SK-N-SH (cell line): ENCODE measurements around the gene TMEM179. TPM values are rescaled to one million over a fixed set of nuclear protein-coding genes. Genes with fewer than 3 reads are reported as not detected.

Experiments
- CTCF ChIA-PET: fragments of 300-600, 350-600 bp; formaldehyde crosslinking; extraction: SDS; loops from one replicate; lab custom pipeline; 2021; lab: Yijun Ruan, JAX
- POLR2A ChIA-PET: fragments of 350-600 bp; sonication (Branson Sonifier 250); formaldehyde crosslinking; extraction: SDS; loops from one replicate; lab custom pipeline; 2020; ENCODE audit warnings: antibody characterized with exemption, inconsistent platforms; lab: Yijun Ruan, JAX
- DNase-seq: peaks from one replicate; pipeline ENCODE4 v3.0.0; 2012
- H2AFZ ChIP-seq: fragments of 200-600 bp; sonication (generic); 2 replicates; pipeline ENCODE4 v1.8.1; 2016; ENCODE audit warnings: antibody characterized with exemption, mild to moderate bottlenecking, low read depth
- H3F3A ChIP-seq: fragments of 200-600 bp; sonication (generic); replicated peaks from 2 replicates; pipeline ENCODE3; 2016; ENCODE audit warnings: antibody characterized with exemption, mild to moderate bottlenecking; ENCODE audit not compliant: insufficient read depth
- H3K27ac ChIP-seq, 2 experiments: fragments of 200-500 bp in 1 of 2; fragments of 200-600 bp in 1 of 2; sonication (Bioruptor generic) in 1 of 2; sonication (generic), shearing (Covaris generic) in 1 of 2; 2 replicates each; pipeline versions ENCODE4 v1.5.1 to v1.6.1; 2014 to 2016; ENCODE audit warnings: low read depth in 2 of 2, inconsistent platforms in 1 of 2, low read length in 1 of 2, mild to moderate bottlenecking in 1 of 2, mixed read lengths in 1 of 2
- H3K27me3 ChIP-seq: fragments of 200-600 bp; sonication (generic), shearing (Covaris generic); 2 replicates; pipeline ENCODE4 v1.6.1; 2016; ENCODE audit warnings: mixed run types; ENCODE audit not compliant: insufficient read depth
- H3K36me3 ChIP-seq, 2 experiments: fragments of 200-500 bp in 1 of 2; fragments of 200-600 bp in 1 of 2; sonication (Bioruptor generic) in 1 of 2; sonication (generic) in 1 of 2; replicated peaks in 1 of 2; 2 replicates each; pipeline versions ENCODE3 to v1.5.1; 2014 to 2016; ENCODE audit warnings: low read length in 1 of 2, mild to moderate bottlenecking in 1 of 2; ENCODE audit not compliant: insufficient read depth in 2 of 2, control insufficient read depth in 1 of 2
- H3K4me1 ChIP-seq, 2 experiments: fragments of 200-500 bp in 1 of 2; fragments of 200-600 bp in 1 of 2; sonication (Bioruptor generic) in 1 of 2; sonication (generic), shearing (Covaris generic) in 1 of 2; 2 replicates each; pipeline versions ENCODE4 v1.5.1 to v1.6.1; 2014 to 2016; ENCODE audit warnings: low read depth in 1 of 2, low read length in 1 of 2, mixed run types in 1 of 2; ENCODE audit not compliant: insufficient read depth in 2 of 2, control insufficient read depth in 1 of 2
- H3K4me2 ChIP-seq: fragments of 200-600 bp; sonication (generic), shearing (Covaris generic); 2 replicates; pipeline ENCODE4 v1.6.1; 2017; ENCODE audit warnings: mixed run types
- H3K4me3 ChIP-seq, 2 experiments: fragments of 200-500 bp in 1 of 2; fragments of 200-600 bp in 1 of 2; sonication (Bioruptor generic) in 1 of 2; sonication (generic), shearing (Covaris generic) in 1 of 2; 2 replicates each; pipeline versions ENCODE4 v1.5.1 to v1.8.1; 2014 to 2016; ENCODE audit warnings: low read depth in 2 of 2, inconsistent platforms in 1 of 2, low read length in 1 of 2, mild to moderate bottlenecking in 1 of 2, mixed read lengths in 1 of 2, moderate library complexity in 1 of 2
- H3K79me2 ChIP-seq: fragments of 200-600 bp; sonication (generic); 2 replicates; pipeline ENCODE4 v1.8.1; 2017; ENCODE audit warnings: mild to moderate bottlenecking; ENCODE audit not compliant: insufficient read depth
- H3K9ac ChIP-seq: fragments of 200-600 bp; sonication (generic); 2 replicates; pipeline ENCODE4 v1.6.1; 2017; ENCODE audit warnings: mixed run types
- H3K9me2 ChIP-seq: fragments of 200-600 bp; sonication (generic); 2 replicates; pipeline ENCODE4 v1.6.1; 2017; ENCODE audit warnings: mixed run types
- H3K9me3 ChIP-seq: fragments of 200-600 bp; sonication (generic); 2 replicates; pipeline ENCODE4 v1.6.1; 2017; ENCODE audit warnings: mixed run types, mild to moderate bottlenecking, moderate library complexity
- H4K20me1 ChIP-seq: fragments of 200-600 bp; sonication (generic); 2 replicates; pipeline ENCODE4 v1.6.1; 2017; ENCODE audit warnings: mild to moderate bottlenecking, mixed run types; ENCODE audit not compliant: insufficient read depth
- CHD2 ChIP-seq: fragments of 150-350 bp; IDR thresholded peaks from 2 replicates; pipeline ENCODE4 v1.6.1; 2018; ENCODE audit warnings: low read length; ENCODE audit not compliant: partially characterized antibody
- ELF1 ChIP-seq: IDR thresholded peaks from 2 replicates; pipeline ENCODE4 v1.4.0; 2012
- EP300 ChIP-seq, 2 experiments: IDR thresholded peaks; 2 replicates each; pipeline versions ENCODE4 v1.4.0 to v1.6.1; 2012; ENCODE audit warnings: borderline replicate concordance in 1 of 2, low read depth in 1 of 2, low read length in 1 of 2
- FOXJ3 ChIP-seq: sonication (generic); formaldehyde crosslinking; IDR thresholded peaks from 2 replicates; pipeline ENCODE4 v1.5.1; 2020; ENCODE audit warnings: mild to moderate bottlenecking, missing genetic modification reagents
- FOXM1 ChIP-seq: IDR thresholded peaks from 2 replicates; pipeline ENCODE4 v1.4.0; 2012; ENCODE audit warnings: low read depth, mild to moderate bottlenecking
- GATA2 ChIP-seq: sonication (generic); formaldehyde crosslinking; IDR thresholded peaks from 2 replicates; pipeline ENCODE4 v1.5.0; 2020; ENCODE audit warnings: mild to moderate bottlenecking, missing genetic modification reagents
- MAX ChIP-seq: IDR thresholded peaks from 2 replicates; pipeline ENCODE4 v1.4.0; 2012; ENCODE audit warnings: low read depth
- MEF2A ChIP-seq: IDR thresholded peaks from 2 replicates; pipeline ENCODE4 v1.4.0; 2012; ENCODE audit warnings: low read depth, borderline replicate concordance
- MXI1 ChIP-seq: IDR thresholded peaks from 2 replicates; pipeline ENCODE4 v1.6.1; 2012; ENCODE audit warnings: mild to moderate bottlenecking, low read depth, low read length, improper control_type of control experiment
- NRF1 ChIP-seq: IDR thresholded peaks from 2 replicates; pipeline ENCODE4 v1.6.1; 2012; ENCODE audit warnings: low read depth, mild to moderate bottlenecking, low read length
- PBX3 ChIP-seq: IDR thresholded peaks from 2 replicates; pipeline ENCODE4; 2012
- POLR2AphosphoS5 ChIP-seq: IDR thresholded peaks from 2 replicates; pipeline ENCODE4 v1.6.1; 2012; ENCODE audit warnings: low read depth, low read length
- RAD21 ChIP-seq: IDR thresholded peaks from 2 replicates; pipeline ENCODE4 v1.6.1; 2012; ENCODE audit warnings: mild to moderate bottlenecking, low read length
- RCOR1 ChIP-seq: fragments of 150-350 bp; IDR thresholded peaks from 2 replicates; pipeline ENCODE4 v1.6.1; 2017; ENCODE audit warnings: antibody characterized with exemption, low read length
- REST ChIP-seq: IDR thresholded peaks from 2 replicates; pipeline ENCODE4 v1.6.1; 2012; ENCODE audit warnings: mild to moderate bottlenecking, low read depth, low read length, moderate library complexity
- RXRA ChIP-seq: IDR thresholded peaks from 2 replicates; pipeline ENCODE4 v1.4.0; 2012; ENCODE audit warnings: low read depth, mild to moderate bottlenecking, borderline replicate concordance
- SIN3A ChIP-seq: IDR thresholded peaks from 2 replicates; pipeline ENCODE4 v1.6.1; 2012; ENCODE audit warnings: low read depth, mild to moderate bottlenecking, low read length, moderate library complexity, borderline replicate concordance
- SMC3 ChIP-seq: IDR thresholded peaks from 2 replicates; pipeline ENCODE4 v1.6.1; 2012; ENCODE audit warnings: low read depth, low read length, improper control_type of control experiment
- TAF1 ChIP-seq: IDR thresholded peaks from 2 replicates; pipeline ENCODE4 v1.6.1; 2012; ENCODE audit warnings: low read depth, mild to moderate bottlenecking, low read length, moderate library complexity, borderline replicate concordance
- USF2 ChIP-seq: fragments of 150-350 bp; IDR thresholded peaks from 2 replicates; pipeline ENCODE4 v1.6.1; 2017; ENCODE audit warnings: antibody characterized with exemption, low read length, low read depth, borderline replicate concordance
- YY1 ChIP-seq: IDR thresholded peaks from 2 replicates; pipeline ENCODE4 v1.4.0; 2012; ENCODE audit warnings: low read depth, mild to moderate bottlenecking
- WGBS: methylation state at CpG from one replicate; pipeline ENCODE4 v1.1.6; 2017; ENCODE audit warnings: low lambda C conversion rate; 5-methylcytosine and 5-hydroxymethylcytosine counted together
- polyA plus RNA-seq, 3 experiments: library from polyadenylated mRNA; depleted of rRNA; stranded (reverse); fragments of >200 nt; gene quantifications; 2 replicates each; pipeline ENCODE4 v1.2.3, GENCODE V29; 2012

Gene TMEM179
- polyA plus RNA-seq, 1 of the 3 experiments (the other 2 are of a cell fraction): 1.7 TPM

- no peak for TF ChIP-seq MEF2A
- no peak for TF ChIP-seq NRF1
- TF ChIP-seq GATA2: peak; percentile 98
- no peak for TF ChIP-seq FOXM1
- no peak for TF ChIP-seq ELF1
- peak; percentile 46 for TF ChIP-seq RAD21
- TF ChIP-seq FOXJ3: 0 out of 2 replicates have a peak, but pooled peaks have one; percentile 35
- TF ChIP-seq RXRA: no peak
- peak; percentile 77 for TF ChIP-seq CHD2
- no peak for TF ChIP-seq POLR2AphosphoS5
- TF ChIP-seq MAX: no peak
- TF ChIP-seq SMC3: 0 out of 2 replicates have a peak, but pooled peaks have one; percentile 17
- peak; percentile 63 for TF ChIP-seq MXI1
- no peak for TF ChIP-seq YY1
- peak; percentile 93 for TF ChIP-seq RCOR1
- TF ChIP-seq EP300 (IDR thresholded peaks at IDR 0.05; ENCODE audit: borderline replicate concordance in 1 of 2, low read depth in 1 of 2, low read length in 1 of 2): peak in 1 of 2 experiments; percentile 89; a peak in 2 of 4 replicates
- no peak for TF ChIP-seq SIN3A
- no peaks in the 10 kb centered on the region for H3F3A ChIP-seq
- H2AFZ ChIP-seq: no peak overlapping the region
- no peak overlapping the region for H3K9ac ChIP-seq
- no peak overlapping the region for H3K4me2 ChIP-seq
- H3K27me3 ChIP-seq: no peaks in the 10 kb centered on the region
- DNase-seq: peak; percentile 91
- no peaks in the 10 kb centered on the region for H3K9me2 ChIP-seq
- ChIA-PET CTCF (no interaction called here), POLR2A (no interaction called here)
- H4K20me1 ChIP-seq: no peaks in the 10 kb centered on the region
- no peaks in the 10 kb centered on the region for H3K36me3 ChIP-seq
- peak overlapping the region in 1 of 2 experiments; percentile 97; a peak in 2 of 4 replicates for H3K27ac ChIP-seq
- H3K4me1 ChIP-seq: peaks cover 0 to 98% of the 10 kb centered on the region in 2 experiments; a peak in 1 of 4 replicates
- H3K79me2 ChIP-seq: no peaks in the 10 kb centered on the region
- 47% methylated on average over 6 of the region's 10 CpGs for WGBS
- no peak overlapping the region for H3K4me3 ChIP-seq
- H3K9me3 ChIP-seq: no peaks in the 10 kb centered on the region
Observed at GRCh38 chr14:104584557-104584956, 20.0 kb downstream of the TMEM179 start.

- Histone ChIP-seq H3K27me3 (no peaks in the 10 kb centered on the region), H3K4me2 (no peak overlapping the region), H3K9me3 (no peaks in the 10 kb centered on the region), H3K27ac (peak overlapping the region in 1 of 2 experiments; percentile 97; a peak in 2 of 4 replicates), H3K79me2 (no peaks in the 10 kb centered on the region), H2AFZ (no peak overlapping the region), H4K20me1 (no peaks in the 10 kb centered on the region), H3K9me2 (no peaks in the 10 kb centered on the region), H3K4me3 (no peak overlapping the region), H3F3A (no peaks in the 10 kb centered on the region), H3K9ac (no peak overlapping the region), H3K4me1 (peaks cover 0 to 98% of the 10 kb centered on the region in 2 experiments; a peak in 1 of 4 replicates), H3K36me3 (no peaks in the 10 kb centered on the region)
- 46% methylated on average over 11 of the region's 27 CpGs for WGBS
- ChIA-PET CTCF (interaction anchor here (0.5 to 8.5 kb wide), 4 partner anchors 10 to 446 kb away, joined by 3 to 96 read pairs (median 10); no protein-coding TSS in a partner anchor), POLR2A (no interaction called here)
- no peak for DNase-seq
- TF ChIP-seq YY1 (no peak), SIN3A (no peak), REST (no peak), PBX3 (no peak), POLR2AphosphoS5 (no peak), USF2 (no peak), FOXM1 (no peak), TAF1 (no peak), FOXJ3 (no peak)
Observed at GRCh38 chr14:104583424-104584306, 20.9 kb downstream of the TMEM179 start.
